ENCODE results near the gene TNPO2. TPM values are rescaled to one million over a fixed set of nuclear protein-coding genes. Genes with fewer than 3 reads are reported as not detected.

The TNPO2 gene
- total and polyA plus RNA-seq, 2 of the 13 experiments (the other 11 are each of a cell fraction or from before 2014, with no cell fraction given), result 31.7 to 61.0 TPM

DNA sequence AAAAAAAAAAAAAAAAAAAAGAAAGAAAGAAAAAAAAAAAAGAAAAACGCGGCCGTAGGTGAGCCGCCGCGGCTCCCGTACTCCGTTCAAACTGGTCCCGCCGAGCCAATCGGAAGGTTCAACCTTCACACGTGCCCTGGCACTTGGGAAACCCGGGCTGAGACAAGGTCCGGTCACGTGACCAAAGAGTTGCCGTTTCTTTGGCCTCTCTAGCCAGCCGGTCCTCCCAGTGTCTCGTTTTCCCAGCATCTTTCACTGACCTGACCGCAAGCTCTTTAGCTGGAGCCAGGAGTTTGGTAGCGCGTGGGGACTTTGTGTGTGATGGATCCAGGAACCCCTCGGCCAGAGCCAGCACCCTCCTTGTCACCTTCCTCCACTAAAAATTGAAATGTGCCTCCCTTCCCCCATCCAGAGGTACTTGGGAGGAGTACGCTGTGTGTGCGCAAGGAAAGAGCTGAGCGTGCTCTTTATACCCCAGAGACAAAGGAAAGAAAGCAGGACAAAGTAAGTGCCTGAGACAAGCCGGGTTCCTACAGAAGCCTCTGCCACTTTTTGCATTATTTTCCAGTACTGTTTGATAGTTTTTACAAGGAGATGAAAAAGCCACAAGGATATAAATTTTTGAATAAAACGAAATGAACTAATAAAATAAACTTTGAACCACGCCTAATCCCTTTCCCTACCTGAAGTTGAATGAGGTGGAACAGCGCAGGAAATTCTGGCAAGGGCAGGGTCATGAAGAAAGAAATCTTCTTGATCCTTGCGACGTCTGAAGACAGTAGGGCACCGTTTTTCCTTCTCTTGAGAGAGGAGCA is 959 bp downstream of the TNPO2 start (continued):
- TF ChIP-seq, protein P1, sequence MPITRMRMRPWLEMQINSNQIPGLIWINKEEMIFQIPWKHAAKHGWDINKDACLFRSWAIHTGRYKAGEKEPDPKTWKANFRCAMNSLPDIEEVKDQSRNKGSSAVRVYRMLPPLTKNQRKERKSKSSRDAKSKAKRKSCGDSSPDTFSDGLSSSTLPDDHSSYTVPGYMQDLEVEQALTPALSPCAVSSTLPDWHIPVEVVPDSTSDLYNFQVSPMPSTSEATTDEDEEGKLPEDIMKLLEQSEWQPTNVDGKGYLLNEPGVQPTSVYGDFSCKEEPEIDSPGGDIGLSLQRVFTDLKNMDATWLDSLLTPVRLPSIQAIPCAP (CRISPR knock-in tag; IDR thresholded peaks at IDR 0.05; ENCODE audit: low read depth), result 0 out of 2 replicates have a peak, but pooled peaks have one; percentile 43
- TF ChIP-seq SP5 (CRISPR knock-in tag; IDR thresholded peaks at IDR 0.05; ENCODE audit: borderline replicate concordance, low read depth) (no peak), ARID2 (CRISPR knock-in tag; IDR thresholded peaks at IDR 0.05; ENCODE audit: borderline replicate concordance) (no peak), SPEN (CRISPR knock-in tag; IDR thresholded peaks at IDR 0.05; ENCODE audit: low read depth) (peak; percentile 91), ZNF292 (CRISPR knock-in tag; IDR thresholded peaks at IDR 0.05; ENCODE audit: borderline replicate concordance, low read depth) (no peak), ZC3H4 (CRISPR knock-in tag; IDR thresholded peaks at IDR 0.05; ENCODE audit: borderline replicate concordance) (peak; percentile 72; the same call in 1 of the 2 replicates), STAT5B (CRISPR knock-in tag; IDR thresholded peaks at IDR 0.05) (no peak), ZMYM3 (CRISPR knock-in tag; IDR thresholded peaks at IDR 0.05) (no peak), RFX3 (CRISPR knock-in tag; IDR thresholded peaks at IDR 0.05) (no peak), MED8 (CRISPR knock-in tag; IDR thresholded peaks at IDR 0.05; ENCODE audit: insufficient replicate concordance) (no peak), ADNP (CRISPR knock-in tag; IDR thresholded peaks at IDR 0.05) (no peak), ZFP36L2 (CRISPR knock-in tag; IDR thresholded peaks at IDR 0.05) (no peak), SETDB1 (CRISPR knock-in tag; IDR thresholded peaks at IDR 0.05; ENCODE audit: borderline replicate concordance) (no peak), SMAD9 (CRISPR knock-in tag; IDR thresholded peaks at IDR 0.05) (no peak), ZNF256 (CRISPR knock-in tag; conservative IDR thresholded peaks at IDR 0.05) (peak; percentile 51; the same call in 1 of the 2 replicates), SNAI1 (CRISPR knock-in tag; IDR thresholded peaks at IDR 0.05; ENCODE audit: borderline replicate concordance) (no peak), PHB2 (IDR thresholded peaks at IDR 0.05; ENCODE audit: partially characterized antibody) (no peak)
- TF ChIP-seq, protein P2, sequence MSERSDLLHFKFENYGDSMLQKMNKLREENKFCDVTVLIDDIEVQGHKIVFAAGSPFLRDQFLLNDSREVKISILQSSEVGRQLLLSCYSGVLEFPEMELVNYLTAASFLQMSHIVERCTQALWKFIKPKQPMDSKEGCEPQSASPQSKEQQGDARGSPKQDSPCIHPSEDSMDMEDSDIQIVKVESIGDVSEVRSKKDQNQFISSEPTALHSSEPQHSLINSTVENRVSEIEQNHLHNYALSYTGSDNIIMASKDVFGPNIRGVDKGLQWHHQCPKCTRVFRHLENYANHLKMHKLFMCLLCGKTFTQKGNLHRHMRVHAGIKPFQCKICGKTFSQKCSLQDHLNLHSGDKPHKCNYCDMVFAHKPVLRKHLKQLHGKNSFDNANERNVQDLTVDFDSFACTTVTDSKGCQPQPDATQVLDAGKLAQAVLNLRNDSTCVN (CRISPR knock-in tag; IDR thresholded peaks at IDR 0.05; ENCODE audit: borderline replicate concordance), result 0 out of 2 replicates have a peak, but pooled peaks have one; percentile 47
- TF ChIP-seq, protein P3, sequence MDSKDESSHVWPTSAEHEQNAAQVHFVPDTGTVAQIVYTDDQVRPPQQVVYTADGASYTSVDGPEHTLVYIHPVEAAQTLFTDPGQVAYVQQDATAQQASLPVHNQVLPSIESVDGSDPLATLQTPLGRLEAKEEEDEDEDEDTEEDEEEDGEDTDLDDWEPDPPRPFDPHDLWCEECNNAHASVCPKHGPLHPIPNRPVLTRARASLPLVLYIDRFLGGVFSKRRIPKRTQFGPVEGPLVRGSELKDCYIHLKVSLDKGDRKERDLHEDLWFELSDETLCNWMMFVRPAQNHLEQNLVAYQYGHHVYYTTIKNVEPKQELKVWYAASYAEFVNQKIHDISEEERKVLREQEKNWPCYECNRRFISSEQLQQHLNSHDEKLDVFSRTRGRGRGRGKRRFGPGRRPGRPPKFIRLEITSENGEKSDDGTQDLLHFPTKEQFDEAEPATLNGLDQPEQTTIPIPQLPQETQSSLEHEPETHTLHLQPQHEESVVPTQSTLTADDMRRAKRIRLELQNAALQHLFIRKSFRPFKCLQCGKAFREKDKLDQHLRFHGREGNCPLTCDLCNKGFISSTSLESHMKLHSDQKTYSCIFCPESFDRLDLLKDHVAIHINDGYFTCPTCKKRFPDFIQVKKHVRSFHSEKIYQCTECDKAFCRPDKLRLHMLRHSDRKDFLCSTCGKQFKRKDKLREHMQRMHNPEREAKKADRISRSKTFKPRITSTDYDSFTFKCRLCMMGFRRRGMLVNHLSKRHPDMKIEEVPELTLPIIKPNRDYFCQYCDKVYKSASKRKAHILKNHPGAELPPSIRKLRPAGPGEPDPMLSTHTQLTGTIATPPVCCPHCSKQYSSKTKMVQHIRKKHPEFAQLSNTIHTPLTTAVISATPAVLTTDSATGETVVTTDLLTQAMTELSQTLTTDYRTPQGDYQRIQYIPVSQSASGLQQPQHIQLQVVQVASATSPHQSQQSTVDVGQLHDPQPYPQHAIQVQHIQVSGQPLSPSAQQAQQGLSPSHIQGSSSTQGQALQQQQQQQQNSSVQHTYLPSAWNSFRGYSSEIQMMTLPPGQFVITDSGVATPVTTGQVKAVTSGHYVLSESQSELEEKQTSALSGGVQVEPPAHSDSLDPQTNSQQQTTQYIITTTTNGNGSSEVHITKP (CRISPR knock-in tag; IDR thresholded peaks at IDR 0.05; ENCODE audit: low read depth), result peak; percentile 48; the same call in 1 of the 2 replicates
- TF ChIP-seq, protein P4, sequence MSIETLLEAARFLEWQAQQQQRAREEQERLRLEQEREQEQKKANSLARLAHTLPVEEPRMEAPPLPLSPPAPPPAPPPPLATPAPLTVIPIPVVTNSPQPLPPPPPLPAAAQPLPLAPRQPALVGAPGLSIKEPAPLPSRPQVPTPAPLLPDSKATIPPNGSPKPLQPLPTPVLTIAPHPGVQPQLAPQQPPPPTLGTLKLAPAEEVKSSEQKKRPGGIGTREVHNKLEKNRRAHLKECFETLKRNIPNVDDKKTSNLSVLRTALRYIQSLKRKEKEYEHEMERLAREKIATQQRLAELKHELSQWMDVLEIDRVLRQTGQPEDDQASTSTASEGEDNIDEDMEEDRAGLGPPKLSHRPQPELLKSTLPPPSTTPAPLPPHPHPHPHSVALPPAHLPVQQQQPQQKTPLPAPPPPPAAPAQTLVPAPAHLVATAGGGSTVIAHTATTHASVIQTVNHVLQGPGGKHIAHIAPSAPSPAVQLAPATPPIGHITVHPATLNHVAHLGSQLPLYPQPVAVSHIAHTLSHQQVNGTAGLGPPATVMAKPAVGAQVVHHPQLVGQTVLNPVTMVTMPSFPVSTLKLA (IDR thresholded peaks at IDR 0.05), result peak; percentile 85
- TF ChIP-seq, protein P5, sequence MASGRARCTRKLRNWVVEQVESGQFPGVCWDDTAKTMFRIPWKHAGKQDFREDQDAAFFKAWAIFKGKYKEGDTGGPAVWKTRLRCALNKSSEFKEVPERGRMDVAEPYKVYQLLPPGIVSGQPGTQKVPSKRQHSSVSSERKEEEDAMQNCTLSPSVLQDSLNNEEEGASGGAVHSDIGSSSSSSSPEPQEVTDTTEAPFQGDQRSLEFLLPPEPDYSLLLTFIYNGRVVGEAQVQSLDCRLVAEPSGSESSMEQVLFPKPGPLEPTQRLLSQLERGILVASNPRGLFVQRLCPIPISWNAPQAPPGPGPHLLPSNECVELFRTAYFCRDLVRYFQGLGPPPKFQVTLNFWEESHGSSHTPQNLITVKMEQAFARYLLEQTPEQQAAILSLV (CRISPR knock-in tag; IDR thresholded peaks at IDR 0.05; ENCODE audit: borderline replicate concordance), result 0 out of 2 replicates have a peak, but pooled peaks have one; percentile 39
